ENCODE results near the gene MCF2L2.
A peak's percentile ranks its signal among the peaks of the same experiment; 100 is the strongest.
"Not testable (repeated sequence)": the region's sequence is repeated elsewhere in the genome, so short reads cannot be mapped to it uniquely, and the experiment has no call there.

Gene MCF2L2, protein sequence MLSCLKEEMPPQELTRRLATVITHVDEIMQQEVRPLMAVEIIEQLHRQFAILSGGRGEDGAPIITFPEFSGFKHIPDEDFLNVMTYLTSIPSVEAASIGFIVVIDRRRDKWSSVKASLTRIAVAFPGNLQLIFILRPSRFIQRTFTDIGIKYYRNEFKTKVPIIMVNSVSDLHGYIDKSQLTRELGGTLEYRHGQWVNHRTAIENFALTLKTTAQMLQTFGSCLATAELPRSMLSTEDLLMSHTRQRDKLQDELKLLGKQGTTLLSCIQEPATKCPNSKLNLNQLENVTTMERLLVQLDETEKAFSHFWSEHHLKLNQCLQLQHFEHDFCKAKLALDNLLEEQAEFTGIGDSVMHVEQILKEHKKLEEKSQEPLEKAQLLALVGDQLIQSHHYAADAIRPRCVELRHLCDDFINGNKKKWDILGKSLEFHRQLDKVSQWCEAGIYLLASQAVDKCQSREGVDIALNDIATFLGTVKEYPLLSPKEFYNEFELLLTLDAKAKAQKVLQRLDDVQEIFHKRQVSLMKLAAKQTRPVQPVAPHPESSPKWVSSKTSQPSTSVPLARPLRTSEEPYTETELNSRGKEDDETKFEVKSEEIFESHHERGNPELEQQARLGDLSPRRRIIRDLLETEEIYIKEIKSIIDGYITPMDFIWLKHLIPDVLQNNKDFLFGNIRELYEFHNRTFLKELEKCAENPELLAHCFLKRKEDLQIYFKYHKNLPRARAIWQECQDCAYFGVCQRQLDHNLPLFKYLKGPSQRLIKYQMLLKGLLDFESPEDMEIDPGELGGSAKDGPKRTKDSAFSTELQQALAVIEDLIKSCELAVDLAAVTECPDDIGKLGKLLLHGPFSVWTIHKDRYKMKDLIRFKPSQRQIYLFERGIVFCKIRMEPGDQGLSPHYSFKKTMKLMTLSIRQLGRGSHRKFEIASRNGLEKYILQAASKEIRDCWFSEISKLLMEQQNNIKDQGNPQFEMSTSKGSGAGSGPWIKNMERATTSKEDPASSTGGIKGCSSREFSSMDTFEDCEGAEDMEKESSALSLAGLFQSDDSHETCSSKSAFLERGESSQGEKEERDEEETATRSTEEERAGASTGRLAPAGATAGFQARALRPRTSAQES

GRCh38 chr3:183428447-183429211, at the start of gene MCF2L2:
Gene MCF2L2 (minus strand): TSS chr3:183428619. CDS start chr3:183427977, 642 bp downstream.
- DNase-seq = peak; percentile 84

DNA sequence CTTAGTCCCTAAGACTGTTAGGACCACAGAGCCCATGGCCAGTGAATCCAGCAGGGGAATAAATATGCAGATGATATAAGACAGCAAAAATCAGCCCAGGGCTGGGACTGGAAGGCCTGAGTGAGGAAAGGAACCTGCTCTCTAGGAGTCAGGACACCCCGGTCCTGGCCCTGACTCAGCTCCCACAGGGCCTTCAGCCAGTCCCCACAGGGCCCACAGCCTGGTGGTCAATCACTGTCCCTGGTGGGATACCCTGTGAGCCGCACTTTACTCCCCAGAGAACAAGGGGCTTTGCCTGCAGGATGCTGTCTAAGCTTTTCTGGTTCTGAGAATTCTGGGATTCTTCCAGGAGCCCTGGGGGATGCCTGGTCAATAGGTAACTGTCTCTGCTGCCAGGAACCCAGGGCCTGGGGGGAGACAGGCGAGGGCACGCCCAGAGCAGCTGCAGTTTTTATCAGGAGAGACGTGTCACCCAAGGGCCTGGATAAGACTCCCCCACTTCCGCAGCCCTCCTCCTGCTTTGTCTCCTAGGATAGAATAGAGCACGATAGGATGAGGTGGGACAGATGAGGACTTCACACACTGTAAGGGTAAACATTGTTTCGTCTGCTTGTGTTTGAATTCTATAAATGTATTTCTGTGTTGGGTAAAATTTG, 49.5 kb upstream of the MCF2L2 start:
- no peak for DNase-seq

- not testable (repeated sequence) for DNase-seq
Measured at GRCh38 chr3:183475764-183476162, 47.3 kb upstream of the MCF2L2 start.

GRCh38 chr3:183475016-183475763, 46.8 kb upstream of the MCF2L2 start:
- DNase-seq = no peak

DNA sequence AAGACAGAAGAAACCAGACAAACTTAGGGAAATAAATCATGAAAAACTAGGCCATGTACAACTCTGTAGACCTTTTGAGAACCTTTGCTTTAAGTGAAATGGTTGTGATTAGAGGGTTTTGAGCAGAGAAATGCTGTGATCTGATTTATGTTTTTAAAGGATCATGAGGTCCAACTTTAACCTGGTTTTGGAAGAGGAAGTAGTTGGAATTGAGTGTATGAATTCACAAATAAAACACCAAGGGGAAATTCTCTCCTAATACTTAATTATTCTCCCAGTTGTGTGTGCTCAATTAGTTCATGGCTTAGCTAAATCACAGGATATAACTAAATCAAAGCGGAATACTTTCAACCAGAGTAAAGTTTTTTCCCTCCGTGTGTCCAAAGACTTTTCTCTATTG, 45.5 kb upstream of the MCF2L2 start:
- DNase-seq = no peak

DNA sequence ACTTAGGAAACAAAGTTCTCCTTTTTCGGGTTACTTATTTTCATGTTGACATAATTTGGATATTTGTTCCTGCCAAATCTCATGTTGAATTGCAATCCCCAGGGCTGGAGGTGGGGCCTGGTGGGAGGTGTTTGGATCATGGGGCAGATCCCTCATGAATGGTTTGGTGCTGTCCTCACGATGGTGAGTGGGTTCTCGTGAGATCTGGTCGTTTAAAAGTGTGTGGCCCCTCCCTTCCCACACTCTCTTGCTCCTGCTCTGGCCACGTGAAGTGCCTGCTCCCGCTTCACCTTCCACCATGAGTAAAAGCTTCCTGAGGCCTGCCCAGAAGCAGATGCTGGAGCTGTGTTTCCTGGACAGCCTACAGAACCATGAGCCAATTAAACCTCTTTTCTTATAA, 43.7 kb upstream of the MCF2L2 start:
- DNase-seq = no peak

- DNase-seq = no peak
Measured at GRCh38 chr3:183468424-183468823, 40.0 kb upstream of the MCF2L2 start.

- no peak for DNase-seq
Measured at GRCh38 chr3:183466575-183466974, 38.2 kb upstream of the MCF2L2 start.

GRCh38 chr3:183465710-183466109, 37.3 kb upstream of the MCF2L2 start:
- DNase-seq = not testable (repeated sequence)

DNA sequence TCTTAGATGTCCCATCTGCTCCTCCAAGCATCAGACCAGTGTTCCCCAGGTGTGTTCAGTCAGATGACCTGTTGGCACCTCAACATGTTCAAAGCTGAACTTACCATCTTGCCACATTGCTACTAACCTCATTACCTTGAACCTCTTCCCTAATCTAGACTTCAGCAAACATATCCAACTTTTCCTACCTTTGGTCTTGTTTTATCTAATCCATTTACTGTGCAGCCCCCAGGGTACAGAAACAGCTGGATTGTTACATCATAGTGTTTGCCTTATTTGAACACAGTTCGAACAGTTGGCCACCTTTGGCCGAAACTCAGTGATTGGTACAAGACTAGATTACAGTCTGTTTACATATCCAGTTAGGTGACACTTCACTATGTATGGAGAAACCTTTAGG, 36.1 kb upstream of the MCF2L2 start:
- no peak for DNase-seq

DNA sequence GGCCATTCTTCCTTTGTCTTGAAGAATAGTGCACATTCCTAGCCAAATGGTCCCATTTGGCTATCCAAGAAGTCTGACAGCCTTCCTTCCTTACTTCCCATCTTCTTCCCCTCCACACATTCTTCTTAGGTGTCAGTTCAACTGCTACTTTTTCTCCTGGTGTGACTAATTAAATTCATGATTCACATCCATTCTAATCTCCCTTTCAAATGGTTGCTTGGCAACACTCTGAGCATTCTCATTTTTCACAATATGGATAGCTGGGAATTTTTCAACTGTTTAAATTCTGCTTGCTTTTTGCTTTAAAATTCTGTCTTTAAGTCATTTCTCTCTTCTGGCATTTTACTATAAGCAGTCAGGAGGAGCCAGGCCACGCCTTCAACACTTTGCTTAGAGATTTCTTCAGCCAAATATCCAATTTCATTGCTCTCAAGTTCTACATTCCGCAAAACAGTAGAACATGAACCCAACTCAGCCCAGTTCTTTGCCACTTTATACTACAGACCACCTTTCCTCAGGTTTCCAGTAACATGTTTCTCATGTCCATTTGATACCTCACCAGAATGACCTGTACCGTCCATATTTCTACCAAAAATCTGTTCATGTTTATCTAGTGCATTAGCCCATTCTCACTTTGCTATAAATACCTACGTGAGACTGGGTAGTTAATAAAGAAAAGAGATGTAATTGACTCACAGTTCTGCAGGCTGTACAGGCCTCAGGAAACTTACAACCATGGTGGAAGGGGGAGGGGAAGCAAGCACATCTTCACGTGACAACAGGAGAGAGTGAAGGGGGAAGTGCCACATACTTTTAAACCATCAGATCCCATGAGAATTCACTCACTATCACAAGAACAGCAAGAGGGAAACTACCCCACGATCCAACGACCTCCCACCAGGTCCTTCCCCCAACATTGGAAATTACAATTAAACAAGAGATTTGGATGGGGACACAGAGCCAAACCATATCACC, 31.9 kb upstream of the MCF2L2 start:
- DNase-seq = no peak

DNA sequence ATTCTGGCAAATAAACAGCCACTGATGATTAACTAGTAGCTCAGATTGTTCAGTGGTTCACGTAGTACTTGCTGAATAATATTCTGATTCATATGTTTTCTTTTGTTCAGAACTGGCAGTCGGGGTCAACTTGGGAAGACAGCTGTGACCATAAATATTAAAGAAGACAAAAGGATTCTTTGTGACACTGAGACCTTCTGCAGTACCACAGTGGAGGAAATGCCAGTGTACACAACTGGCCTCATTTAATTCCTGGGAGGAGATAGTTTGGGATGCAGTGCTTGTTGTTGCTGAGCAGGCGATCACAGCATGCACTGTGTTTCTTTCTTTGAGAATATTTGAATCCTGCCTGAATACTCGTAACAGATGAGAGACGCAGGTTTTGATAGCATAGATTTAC, 26.7 kb upstream of the MCF2L2 start:
- DNase-seq = no peak

DNA sequence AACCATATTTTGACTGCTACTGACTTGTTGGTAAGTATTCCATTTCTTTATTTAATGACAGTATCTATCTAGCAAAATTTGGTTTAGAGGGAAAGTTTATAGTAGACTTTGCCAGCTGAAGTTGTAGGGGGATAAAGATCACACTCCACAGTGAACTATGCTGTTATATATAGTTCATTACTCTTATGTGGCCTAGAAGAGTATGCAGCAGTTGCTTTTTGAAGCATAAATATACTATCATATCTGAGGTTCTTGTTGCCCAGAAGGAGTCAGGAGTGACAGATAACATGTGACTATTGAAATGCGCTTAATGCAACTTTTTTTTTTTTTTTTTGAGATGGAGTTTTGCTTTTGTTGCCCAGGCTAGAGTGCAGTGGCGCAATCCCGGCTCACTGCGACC, 25.6 kb upstream of the MCF2L2 start:
- DNase-seq = no peak

DNA sequence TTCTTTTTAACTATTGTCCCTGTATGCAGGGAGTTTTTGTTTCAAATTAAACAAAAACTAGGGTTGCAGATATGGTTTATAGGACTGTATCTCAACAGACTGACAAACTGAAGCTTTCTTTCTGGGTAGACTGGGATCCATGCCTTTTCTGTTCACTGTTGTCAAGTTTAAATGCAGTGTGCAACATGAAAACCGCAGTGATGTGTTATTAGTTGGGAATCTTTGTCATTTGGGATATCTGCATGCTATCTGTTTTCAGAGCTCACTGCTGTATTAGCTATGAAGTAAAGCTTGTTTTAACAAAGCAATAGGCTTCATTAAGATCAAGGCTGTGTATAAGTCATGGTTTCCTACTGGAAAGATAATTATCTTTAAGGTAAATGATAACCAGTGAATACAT, 21.4 kb upstream of the MCF2L2 start:
- DNase-seq = no peak

GRCh38 chr3:183449391-183449790, 21.0 kb upstream of the MCF2L2 start:
- no peak for DNase-seq

- no peak for DNase-seq
Measured at GRCh38 chr3:183448369-183449128, 20.1 kb upstream of the MCF2L2 start.

GRCh38 chr3:183447206-183448001, 19.0 kb upstream of the MCF2L2 start:
- DNase-seq = peak; percentile 89

DNA sequence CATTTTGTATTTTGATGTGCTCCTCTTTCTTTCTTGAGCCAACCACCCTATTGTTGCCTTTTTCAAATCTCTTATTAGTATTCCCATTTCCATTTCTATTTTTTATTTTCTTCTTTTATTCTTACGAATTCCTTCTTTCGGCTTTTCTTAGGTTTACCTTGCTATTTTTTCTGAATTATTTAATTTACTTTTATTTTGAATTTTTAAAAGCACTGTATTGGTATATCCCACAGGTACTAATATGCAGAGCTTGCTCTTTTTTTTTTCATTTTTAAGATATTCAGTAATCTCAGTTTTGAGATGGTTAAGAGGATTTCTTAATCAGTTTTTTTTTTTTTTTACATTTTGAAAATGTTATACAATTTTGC, 18.4 kb upstream of the MCF2L2 start:
- DNase-seq = no peak

DNA sequence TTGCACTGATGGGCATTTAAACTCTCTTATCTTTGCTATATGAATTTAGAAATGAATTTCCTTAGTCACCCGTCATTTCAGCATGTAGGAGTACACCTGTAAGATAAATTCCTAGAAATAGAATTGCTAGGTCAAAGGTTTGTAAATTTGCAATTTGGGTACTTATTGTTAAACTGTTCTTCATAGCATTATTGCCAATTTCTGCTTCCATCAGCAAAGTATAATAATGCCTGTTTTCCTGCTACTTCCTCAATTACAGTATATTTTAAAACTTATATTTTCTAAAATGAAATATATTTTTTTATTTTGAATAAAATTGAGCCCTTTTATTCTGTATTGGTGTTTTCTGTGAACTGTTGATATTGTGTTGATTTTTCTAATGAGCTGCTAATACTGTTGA, 16.3 kb upstream of the MCF2L2 start:
- DNase-seq = no peak

Measured in stimulated activated CD8-positive, alpha-beta memory T cell treated with anti-CD3 and anti-CD28 coated beads, Interleukin-4, amount 100 ng/mL, for 48 hours (primary cell).